SU-DHL-6 (cell line): ENCODE data around the gene ADGRG7.

ENCODE experiments used
- H2AFZ ChIP-seq: fragments of 200-600 bp; sonication (generic); 2 replicates; pipeline ENCODE4 v1.6.1; 2014; ENCODE audit warnings: low read depth, mild to moderate bottlenecking, moderate library complexity, mixed read lengths, antibody characterized with exemption, low read length; ENCODE audit not compliant: severe bottlenecking
- H3F3A ChIP-seq: fragments of 200-600 bp; shearing (Covaris generic); 2 replicates; pipeline ENCODE4 v1.6.0; 2016; ENCODE audit warnings: antibody characterized with exemption, mild to moderate bottlenecking; ENCODE audit not compliant: insufficient read depth
- H3K27ac ChIP-seq: fragments of 200-600 bp; sonication (generic); 2 replicates; pipeline ENCODE4 v1.5.1; 2016; ENCODE audit warnings: low read depth, mild to moderate bottlenecking, low read length, moderate library complexity, mixed read lengths
- H3K27me3 ChIP-seq: fragments of 200-600 bp; sonication (generic), shearing (Covaris generic); 2 replicates; pipeline ENCODE4 v1.6.0; 2014; ENCODE audit warnings: mild to moderate bottlenecking, low read length
- H3K36me3 ChIP-seq: fragments of 200-600 bp; sonication (generic); 2 replicates; pipeline ENCODE4 v1.6.1; 2014; ENCODE audit warnings: mild to moderate bottlenecking, low read length, mixed read lengths
- H3K4me2 ChIP-seq: fragments of 300-600, 200-600 bp; shearing (Covaris generic), sonication (generic); 2 replicates; pipeline ENCODE4 v1.6.0; 2014; ENCODE audit warnings: low read length, low read depth, mild to moderate bottlenecking; ENCODE audit not compliant: poor library complexity, severe bottlenecking
- H3K4me3 ChIP-seq: fragments of 200-600 bp; sonication (generic); 2 replicates; pipeline ENCODE4 v1.5.1; 2014; ENCODE audit warnings: antibody characterized with exemption, low read length, mild to moderate bottlenecking, mixed read lengths; ENCODE audit not compliant: insufficient read depth, poor library complexity, severe bottlenecking
- H3K79me2 ChIP-seq: fragments of 200-600 bp; sonication (generic); 2 replicates; pipeline ENCODE4 v1.6.1; 2014; ENCODE audit warnings: mild to moderate bottlenecking, low read length, moderate library complexity; ENCODE audit not compliant: insufficient read depth
- H3K9ac ChIP-seq: fragments of 200-600 bp; sonication (generic); 2 replicates; pipeline ENCODE4 v1.7.0; 2014; ENCODE audit warnings: mild to moderate bottlenecking, low read length
- H3K9me2 ChIP-seq: fragments of 200-600 bp; sonication (generic); replicated peaks from 2 replicates; pipeline ENCODE4 v1.6.1; 2014; ENCODE audit warnings: low read length; ENCODE audit not compliant: insufficient read depth
- H3K9me3 ChIP-seq: fragments of 200-600 bp; sonication (generic); 2 replicates; pipeline ENCODE4 v1.6.1; 2014; ENCODE audit warnings: low read length, mixed read lengths; ENCODE audit not compliant: insufficient read depth
- H4K20me1 ChIP-seq: fragments of 200-600 bp; sonication (generic); 2 replicates; pipeline ENCODE4 v1.6.1; 2014; ENCODE audit warnings: low read depth, mild to moderate bottlenecking, antibody characterized with exemption, low read length, moderate library complexity, mixed read lengths
- CTCF ChIP-seq: fragments of 200-600 bp; sonication (generic); IDR thresholded peaks from one replicate; pipeline ENCODE4 v1.5.1; 2017; ENCODE audit warnings: antibody characterized with exemption, mild to moderate bottlenecking, low read length, moderate library complexity; ENCODE audit not compliant: insufficient read depth, poor library complexity, severe bottlenecking
- EZH2phosphoT487 ChIP-seq: fragments of 200-600 bp; sonication (generic), shearing (Covaris generic); conservative IDR thresholded peaks from 2 replicates; pipeline ENCODE4 v1.6.1; 2018; ENCODE audit warnings: mild to moderate bottlenecking, antibody characterized with exemption, low read length, moderate library complexity, mixed read lengths

ADGRG7 gene, protein sequence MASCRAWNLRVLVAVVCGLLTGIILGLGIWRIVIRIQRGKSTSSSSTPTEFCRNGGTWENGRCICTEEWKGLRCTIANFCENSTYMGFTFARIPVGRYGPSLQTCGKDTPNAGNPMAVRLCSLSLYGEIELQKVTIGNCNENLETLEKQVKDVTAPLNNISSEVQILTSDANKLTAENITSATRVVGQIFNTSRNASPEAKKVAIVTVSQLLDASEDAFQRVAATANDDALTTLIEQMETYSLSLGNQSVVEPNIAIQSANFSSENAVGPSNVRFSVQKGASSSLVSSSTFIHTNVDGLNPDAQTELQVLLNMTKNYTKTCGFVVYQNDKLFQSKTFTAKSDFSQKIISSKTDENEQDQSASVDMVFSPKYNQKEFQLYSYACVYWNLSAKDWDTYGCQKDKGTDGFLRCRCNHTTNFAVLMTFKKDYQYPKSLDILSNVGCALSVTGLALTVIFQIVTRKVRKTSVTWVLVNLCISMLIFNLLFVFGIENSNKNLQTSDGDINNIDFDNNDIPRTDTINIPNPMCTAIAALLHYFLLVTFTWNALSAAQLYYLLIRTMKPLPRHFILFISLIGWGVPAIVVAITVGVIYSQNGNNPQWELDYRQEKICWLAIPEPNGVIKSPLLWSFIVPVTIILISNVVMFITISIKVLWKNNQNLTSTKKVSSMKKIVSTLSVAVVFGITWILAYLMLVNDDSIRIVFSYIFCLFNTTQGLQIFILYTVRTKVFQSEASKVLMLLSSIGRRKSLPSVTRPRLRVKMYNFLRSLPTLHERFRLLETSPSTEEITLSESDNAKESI

GRCh38 chr3:100609305-100609704 is at the start of gene ADGRG7:
Gene ADGRG7 (plus strand): TSS chr3:100609601. CDS start chr3:100609857, 256 bp downstream.
- no peaks in the 10 kb centered on the region for H3K36me3 ChIP-seq
- no peak within 1 kb of the TSS for H2AFZ ChIP-seq
- no peak within 1 kb of the TSS for H3K4me2 ChIP-seq
- no peak within 1 kb of the TSS for H3K4me3 ChIP-seq
- no peaks in the 10 kb centered on the region for H3K9me2 ChIP-seq
- H3K27me3 ChIP-seq = no peaks in the 10 kb centered on the region
- no peaks in the 10 kb centered on the region for H4K20me1 ChIP-seq
- H3F3A ChIP-seq = no peaks in the 10 kb centered on the region
- H3K9me3 ChIP-seq = no peaks in the 10 kb centered on the region
- no peaks in the 10 kb centered on the region for H3K79me2 ChIP-seq
- TF ChIP-seq CTCF (no peak), EZH2phosphoT487 (no peak)
- H3K9ac ChIP-seq = no peak within 1 kb of the TSS
- no peak within 1 kb of the TSS for H3K27ac ChIP-seq

DNA sequence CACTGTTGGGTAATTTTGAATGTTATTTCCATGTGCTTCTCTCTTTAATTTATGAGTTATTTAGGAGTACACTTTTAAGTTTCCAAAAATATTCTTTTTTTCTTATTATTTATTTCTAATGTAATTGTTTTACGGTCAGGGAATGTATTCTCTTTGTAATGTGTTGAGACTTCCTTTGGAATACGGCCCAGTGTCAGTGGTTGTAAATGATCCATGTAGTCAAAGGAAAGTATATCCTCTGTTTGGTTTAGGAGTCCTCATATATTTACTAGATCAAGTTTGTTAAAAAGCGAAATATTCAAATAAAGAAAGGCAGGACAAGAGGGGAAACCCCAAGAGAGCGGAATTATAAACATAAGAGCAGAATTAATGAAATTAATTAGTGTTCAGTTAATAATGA is 49.0 kb upstream of the ADGRG7 start:
- no peaks in the 10 kb centered on the region for H3F3A ChIP-seq
- no peak overlapping the region for H3K9ac ChIP-seq
- no peaks in the 10 kb centered on the region for H3K79me2 ChIP-seq
- H2AFZ ChIP-seq = no peak overlapping the region
- TF ChIP-seq CTCF (no peak), EZH2phosphoT487 (no peak)
- no peaks in the 10 kb centered on the region for H3K27me3 ChIP-seq
- H3K27ac ChIP-seq = no peak overlapping the region
- H3K9me3 ChIP-seq = no peaks in the 10 kb centered on the region
- no peak overlapping the region for H3K4me2 ChIP-seq
- no peaks in the 10 kb centered on the region for H4K20me1 ChIP-seq
- H3K36me3 ChIP-seq = no peaks in the 10 kb centered on the region
- H3K4me3 ChIP-seq = no peak overlapping the region
- no peaks in the 10 kb centered on the region for H3K9me2 ChIP-seq

DNA sequence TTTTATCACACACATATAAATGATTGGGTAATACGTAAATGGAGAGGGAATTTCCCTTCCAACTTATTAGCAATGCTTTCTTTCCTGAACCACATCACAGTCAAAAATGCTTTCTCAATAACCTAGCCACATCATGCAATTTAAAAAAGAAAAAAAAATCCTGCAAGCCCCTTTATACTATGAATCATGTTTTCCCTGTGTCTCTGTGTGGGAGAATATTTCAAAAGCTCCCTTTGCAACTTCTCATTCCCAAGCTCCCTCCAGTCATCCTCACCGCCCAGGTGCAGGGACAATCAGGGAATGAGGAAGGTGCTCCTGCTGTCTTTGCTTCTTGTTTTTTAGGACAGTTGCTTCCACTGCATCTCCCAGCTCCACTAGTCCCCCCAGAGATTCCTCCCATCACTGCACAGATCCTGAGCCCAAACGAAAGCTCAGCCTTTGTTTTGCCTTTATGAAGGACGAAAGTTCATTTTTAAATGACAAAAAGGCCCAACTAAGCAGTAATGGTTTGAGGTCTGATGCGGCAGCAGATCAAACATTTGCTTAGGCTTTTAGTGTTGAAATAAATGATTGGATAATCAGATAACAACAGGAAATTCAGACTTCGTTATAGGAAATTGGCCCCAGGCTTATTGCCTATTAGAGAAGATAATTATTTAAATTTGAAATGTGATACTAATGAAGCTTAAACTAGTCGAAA is 47.8 kb upstream of the ADGRG7 start:
- Histone ChIP-seq H3F3A (no peaks in the 10 kb centered on the region), H2AFZ (no peak overlapping the region), H4K20me1 (no peaks in the 10 kb centered on the region), H3K4me2 (no peak overlapping the region), H3K27ac (no peak overlapping the region), H3K27me3 (no peaks in the 10 kb centered on the region), H3K9me3 (no peaks in the 10 kb centered on the region), H3K9me2 (no peaks in the 10 kb centered on the region), H3K79me2 (no peaks in the 10 kb centered on the region), H3K4me3 (no peak overlapping the region), H3K9ac (no peak overlapping the region), H3K36me3 (no peaks in the 10 kb centered on the region)
- TF ChIP-seq EZH2phosphoT487 (no peak), CTCF (no peak)
